NCI-H774 (cell line): ENCODE data around the gene TANK.

ENCODE experiments used
- DNase-seq: peaks from one replicate; lab custom pipeline; 2025; lab: John Stamatoyannopoulos, UW

Gene TANK

DNA sequence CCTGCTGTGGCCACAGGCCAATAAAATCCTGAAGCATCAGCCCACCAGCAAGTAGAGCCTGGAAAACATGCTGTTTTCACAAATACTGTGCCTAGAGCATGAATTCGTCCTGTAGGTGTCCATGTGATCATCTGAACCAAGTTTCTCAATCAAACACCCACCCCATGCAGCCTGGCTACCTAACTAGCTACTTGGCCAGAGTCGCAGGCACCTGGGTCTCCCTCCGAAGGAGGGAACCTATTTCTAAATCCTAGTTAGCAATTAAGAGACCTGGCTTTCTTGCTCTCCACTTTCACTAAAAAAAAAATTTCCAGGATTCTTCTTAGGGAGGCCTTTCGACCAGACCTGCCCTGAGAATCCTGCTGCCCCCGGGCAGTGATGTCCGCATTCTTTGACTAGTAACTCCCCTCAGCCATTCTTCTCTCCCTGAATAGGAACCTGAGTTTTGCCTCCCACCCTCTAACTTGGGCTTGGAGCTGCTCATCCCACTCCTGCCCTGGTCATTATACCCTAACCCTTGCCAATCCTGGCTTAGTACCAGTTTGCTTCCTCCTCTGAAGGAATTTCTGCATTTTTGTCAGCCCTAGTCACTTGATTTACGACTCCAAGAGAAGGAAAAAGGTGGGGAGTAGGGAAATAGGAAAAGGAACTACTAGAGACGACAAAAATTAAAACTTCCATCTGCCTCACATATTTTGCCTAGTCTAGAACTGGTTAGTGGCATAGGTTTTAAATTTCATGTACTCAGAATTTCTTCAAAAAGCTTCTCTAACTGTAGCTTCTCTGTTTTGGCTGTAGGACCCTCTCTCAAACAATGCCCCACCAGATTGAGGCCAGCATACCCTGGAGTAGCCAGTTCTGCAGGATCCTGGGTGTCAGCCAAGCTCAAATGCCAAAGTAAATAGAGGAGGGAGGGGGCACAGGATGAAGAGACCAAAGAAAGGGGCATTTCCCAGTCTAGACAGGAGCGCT, 25.4 kb upstream of the TANK start:
- peak; percentile 2 for DNase-seq

DNA sequence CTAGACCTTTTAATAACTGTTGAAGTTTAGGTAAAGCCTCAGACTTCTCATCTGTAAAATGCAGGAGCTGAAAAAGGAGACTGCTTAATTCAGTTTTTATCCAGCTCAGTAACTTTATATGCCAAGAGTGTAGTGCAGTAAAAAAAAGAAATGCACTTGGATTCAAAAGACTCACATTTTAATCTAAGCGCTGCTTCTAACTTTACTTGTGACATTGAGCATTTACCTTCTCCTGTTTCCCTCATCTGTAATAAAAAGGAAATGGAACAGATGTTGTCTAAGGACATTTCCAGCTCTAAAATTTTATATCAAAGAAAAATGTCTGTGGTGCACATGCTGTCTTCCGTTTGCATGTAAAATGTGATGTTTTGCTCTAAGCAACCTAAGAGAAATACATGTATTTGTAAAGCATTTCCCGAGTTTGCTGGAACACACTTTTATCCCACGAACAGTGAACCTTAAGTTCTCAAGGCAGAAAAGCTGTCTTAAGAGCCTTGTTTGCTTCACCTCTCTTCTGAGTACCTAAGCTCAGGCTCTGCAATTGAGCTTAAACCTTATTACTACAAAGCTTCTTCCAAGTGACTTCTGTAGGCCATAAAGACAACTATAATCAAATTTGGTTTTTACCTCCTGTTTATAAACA, 24.2 kb upstream of the TANK start:
- no peak for DNase-seq

DNA sequence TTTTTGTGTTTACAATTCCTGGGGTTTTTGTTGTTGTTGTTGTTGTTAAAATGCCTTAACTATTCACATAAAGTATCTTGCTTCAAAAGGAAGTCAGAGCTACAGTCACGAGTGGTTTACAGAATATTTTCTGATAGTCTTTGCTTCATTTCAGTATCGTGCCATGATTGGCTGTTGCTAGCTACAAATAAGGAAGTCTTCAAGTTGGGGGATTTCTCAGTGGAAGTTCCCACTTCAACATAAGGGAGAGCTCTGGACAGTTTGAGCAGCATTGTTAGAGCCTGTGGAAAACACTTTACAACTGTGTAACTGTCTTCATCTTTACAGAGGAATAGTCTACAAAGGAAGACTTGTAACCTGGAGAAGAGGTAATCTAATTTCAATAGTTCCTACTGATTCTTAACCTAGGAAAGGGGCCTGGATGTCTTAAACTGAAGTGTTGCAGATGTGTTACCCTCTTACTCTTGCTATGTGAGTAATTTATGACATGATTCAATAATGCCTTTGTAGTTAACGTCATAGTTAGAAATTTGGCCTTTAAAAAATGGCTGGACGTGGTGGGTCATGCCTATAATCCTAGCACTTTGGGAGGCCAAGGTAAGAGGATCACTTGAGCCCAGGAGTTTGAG, 23.4 kb upstream of the TANK start:
- no peak for DNase-seq

DNA sequence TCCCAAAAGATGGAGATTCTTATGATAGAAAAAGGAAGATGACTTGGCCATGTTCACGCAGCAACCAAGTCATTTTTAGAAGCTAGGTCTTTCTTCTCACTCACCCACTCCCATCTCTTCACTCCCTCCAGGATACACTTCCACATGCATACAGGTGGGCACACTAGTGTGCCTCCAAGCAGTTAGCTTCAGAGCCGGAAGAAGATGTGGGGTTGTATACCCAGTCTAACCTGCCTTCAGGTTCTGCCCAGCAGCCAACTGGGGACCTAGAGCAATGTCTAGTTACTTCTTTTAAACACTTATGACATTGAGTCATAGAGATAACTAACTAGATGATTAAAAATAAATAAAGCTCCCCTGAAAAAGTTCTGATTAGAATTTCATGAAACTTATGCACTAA, 21.8 kb upstream of the TANK start:
- DNase-seq: no peak

DNA sequence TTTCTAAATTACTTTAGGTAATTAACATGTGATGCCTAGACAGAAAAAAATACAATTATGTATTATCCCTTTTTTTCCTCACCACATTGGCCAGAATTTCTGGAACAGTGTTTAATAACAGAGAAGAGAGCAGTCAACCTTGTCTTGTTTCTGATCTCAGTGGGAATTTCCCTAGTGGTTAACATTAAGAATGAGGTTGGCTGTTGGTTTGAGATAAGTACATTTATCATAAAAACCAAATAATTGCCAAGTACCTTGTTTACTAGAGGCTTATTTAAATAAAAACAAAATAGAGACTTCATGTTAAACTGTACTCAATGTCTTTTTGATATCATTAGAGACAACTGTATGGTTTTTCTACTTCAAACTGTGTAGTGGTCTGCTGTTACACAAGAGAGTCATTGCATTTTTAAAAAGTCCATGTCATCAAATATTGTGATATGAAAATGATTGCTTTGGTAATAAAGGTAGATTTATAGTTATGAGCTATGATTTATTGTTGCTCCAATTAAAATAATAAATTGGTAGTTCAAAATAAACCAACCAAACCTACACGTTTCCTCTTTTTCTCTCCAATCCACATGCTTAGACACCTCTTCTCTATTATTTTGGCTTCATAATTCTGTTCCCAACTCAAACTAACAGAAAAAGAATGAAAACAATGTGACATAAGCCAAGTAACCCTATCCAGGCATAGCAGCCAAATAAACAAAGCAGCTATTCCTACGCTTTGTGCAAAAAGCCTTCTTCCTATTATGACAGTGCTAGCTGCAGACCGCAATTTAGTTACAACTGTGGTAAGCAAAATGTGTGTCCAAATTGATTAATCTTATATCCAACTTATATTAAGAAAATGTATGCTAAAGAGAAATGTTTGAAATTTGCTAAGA, 20.9 kb upstream of the TANK start:
- no peak for DNase-seq

DNA sequence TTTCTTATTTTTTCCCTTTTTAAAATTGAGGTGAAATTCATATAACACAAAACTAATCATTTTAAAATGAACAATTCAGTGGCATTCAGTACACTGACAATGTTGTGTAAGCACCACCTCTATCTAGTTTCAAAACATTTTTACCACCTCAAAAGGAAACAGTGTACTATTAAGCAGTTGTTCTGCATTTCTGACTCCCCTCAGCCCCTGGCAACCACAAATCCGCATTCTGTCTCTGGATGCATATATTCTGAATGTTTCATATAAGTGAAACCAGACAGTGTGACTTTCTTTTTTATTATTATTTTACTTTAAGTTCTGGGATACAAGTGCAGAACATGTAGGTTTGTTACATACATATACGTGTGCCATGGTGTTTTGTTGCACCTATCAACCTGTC, 19.2 kb upstream of the TANK start:
- DNase-seq: no peak

DNA sequence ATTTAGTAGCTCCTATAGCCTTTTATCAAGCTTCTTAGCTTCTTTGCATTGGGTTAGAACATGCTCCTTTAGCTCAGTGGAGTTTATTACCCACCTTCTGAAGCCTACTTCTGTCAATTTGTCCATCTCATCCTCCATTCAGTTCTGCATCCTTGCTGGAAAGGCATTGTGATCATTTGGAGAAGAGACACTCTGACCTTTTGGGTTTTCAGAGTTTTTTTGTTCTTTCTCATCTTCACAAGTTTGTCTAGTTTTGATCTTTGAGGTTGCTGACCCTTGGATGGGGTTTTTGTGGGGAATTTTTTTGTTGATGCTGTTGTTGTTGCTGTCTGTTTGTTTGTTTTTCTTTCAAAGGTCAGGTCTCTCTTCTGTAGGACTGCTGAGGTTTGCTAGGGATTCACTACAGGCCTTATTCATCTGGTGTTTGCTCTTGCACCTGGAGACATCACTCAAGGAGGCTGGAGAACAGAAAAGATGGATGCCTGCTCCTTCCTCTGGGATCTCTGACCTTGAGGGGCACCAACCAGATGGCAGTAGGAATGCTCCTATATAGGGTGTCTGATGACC, 13.9 kb upstream of the TANK start:
- DNase-seq: no peak

DNA sequence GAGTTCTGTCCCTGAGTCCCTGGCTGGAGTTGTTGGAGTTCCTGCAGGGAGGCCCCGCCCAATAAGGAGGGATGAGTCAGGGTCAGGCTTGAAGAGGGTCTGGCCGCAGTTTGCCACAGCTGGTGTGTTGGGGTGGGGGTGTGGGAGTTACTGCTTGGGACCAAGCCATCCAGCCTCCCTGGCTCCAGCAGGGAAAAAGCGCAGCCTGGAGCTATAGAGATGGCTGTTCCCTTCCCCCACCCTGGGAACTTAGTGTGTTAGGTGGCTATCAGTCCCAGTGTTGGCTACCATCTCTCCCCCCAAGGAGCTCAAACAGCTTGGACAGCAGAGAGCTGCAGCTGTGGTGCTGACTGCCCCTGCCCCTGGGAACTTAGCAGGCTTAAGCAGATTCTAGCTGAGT, 13.2 kb upstream of the TANK start:
- no peak for DNase-seq

DNA sequence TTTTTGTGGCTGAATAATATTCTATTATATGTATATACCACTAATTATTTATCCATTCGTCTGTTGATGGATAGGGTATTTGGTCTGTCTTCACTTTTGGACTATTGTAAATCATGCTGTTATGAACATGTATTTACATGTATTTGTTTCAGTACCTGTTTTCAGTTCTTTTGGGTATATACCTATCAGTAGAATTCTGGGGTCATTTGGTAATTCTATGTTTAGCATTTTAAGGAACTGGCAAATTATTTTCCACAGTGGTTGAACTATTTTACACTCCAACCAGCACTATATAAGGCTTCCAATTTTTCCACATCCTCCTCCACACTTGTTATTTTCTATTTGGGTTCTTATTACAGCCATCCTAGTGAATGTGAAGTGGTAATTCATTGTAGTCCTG, 12.4 kb upstream of the TANK start:
- DNase-seq: no peak

DNA sequence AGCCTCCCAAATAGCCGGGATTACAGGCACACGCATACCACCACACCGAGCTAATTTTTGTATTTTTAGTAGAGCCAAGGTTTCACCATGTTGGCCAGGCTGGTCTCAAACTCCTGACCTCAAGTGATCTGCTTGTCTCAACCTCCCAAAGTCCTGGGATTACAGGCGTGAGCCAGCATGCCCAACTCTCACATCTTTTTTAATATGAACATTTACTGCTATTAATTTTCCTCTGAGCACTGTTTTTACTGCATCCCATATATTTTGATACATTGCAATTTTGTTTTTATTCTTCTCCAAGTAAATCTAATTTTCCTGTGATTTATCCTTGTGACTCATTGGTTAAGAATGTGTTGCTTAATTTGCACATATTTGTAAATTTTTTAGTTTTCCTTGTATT, 9.5 kb upstream of the TANK start:
- DNase-seq: no peak

DNA sequence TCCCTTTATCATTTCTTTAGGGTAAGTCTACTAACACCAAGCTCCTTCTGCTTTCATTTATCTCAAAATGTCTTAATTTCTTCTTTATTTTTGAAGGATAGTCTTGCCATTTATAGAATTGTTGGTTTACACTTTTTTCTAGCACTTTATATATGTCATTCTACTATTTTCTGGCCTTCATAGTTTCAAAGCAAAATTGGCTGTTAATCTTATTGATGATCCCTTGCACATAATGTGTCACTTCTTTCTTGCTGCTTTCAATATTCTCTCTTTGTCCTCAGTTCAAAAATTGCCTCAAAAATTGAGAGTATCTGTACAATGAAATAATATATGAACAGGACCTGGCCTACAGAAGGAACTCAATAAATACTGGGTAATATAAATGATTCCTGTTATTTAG, 7.9 kb upstream of the TANK start:
- no peak for DNase-seq

DNA sequence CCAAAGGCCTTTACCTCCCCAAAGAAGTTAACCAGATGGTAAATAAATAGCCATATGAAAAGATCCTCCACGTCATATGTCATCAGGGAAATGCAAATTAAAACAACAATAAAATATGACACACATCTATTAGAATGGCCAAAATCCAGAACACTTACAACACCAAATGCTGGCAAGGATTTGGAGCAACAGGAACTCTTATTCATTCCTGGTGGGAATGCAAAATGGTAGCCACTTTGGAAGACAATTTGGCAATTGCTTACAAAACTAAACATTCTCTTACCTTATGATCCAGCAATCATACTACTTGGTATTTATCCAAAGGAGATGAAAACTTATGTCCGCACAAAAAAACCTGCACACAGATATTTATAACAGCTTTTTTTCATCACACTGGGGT, 1.3 kb upstream of the TANK start:
- no peak for DNase-seq

DNA sequence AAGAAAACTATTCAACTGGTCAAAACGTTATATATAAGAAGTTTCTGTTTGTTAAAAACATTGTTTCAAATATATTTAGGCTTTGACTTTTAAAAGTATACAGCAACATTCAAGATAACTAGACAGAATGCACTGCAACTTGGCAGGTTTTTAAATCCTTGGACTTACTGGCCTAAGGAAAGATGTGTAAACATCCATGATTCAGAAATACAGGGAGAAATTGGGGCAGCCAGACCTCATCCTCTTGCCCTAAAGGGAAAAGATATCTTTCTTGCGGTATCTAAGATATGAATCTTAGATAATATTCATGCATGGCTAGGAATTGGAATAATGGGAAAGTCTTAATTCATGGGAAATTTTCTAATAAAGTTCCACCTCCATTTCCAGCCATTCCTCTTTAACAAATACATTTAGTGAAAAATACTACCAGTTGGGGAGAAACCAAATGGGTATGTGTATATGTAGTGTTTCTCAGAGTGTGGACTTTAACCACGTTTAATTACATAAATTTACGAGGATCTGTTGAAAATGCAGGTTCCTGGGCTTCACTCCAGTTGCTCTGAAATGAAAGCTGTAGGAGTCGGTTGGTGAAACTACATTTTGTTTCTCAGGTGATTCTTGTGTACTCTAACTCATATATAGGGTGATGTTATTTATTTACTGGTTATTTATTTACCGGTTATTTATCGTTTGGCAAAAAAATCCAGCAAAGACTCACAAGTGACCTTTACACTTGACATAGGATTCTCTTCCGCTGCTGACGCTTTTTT, 587 bp upstream of the TANK start:
- no peak for DNase-seq

DNA sequence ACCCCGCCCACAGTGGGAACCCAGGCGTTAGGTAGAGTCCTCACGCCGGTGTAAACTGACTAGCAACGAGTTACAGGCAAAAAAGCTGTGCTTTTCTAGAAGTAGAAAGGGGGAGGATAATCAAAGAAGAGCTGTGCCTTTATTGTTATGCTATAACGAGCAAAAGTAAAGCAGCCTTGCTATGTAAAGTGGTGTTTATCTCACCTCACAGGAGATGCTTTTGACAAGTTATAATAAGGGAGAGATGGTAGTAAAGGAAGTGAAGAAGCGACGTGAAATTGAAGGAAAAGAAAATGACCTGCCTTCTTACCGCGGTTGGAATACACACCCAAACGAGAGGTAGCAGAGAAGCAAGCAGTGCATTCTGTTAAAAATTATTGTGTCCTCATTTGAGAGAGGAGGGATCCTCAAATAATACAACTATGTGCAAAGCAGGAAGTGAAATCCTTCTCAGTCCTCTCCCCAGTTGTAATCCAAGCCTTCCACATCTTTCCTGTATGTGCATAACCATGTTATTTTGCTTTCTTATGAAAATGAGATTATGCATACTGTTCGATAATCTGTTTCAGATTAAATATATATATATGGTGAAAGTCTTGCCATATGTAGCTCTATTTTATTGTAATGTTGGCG, 962 bp downstream of the TANK start:
- no peak for DNase-seq

DNA sequence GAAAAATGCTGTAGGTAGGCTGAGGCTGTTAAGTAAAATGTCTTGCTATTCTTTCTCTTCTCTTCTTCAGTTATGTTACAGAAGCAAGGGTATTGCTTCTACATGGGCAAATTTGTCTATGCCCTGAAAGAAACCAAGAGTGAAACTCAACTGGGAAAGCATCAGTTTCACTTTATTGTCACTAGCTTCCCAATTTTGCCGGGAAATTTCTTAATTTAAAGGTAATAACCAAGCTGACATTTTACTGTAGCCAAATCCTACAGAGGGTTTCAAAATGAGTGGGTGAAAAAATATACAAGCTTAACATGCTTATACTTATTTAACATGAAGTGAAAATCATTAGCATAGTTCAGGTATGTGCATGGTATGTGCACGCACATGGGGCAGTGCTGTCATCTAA, 3.2 kb downstream of the TANK start:
- DNase-seq: no peak

DNA sequence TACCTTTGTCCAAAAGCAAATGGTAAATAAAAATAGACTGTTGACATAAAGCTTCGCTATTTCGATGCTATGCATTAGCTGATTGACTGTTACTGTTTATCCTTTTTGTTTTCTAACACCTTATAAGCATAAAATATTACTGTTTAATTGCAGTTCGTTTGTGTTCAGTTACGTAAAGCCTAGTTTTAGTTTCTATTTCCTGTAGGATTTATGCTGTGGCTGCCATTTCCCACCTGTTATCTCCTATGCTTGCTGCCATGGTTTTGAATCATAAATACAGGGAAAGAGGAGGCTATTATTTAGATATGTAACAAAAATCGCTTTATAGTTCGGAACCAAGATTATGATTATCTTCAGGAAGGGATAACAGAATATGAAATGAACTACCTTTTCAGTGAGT, 3.9 kb downstream of the TANK start:
- no peak for DNase-seq

DNA sequence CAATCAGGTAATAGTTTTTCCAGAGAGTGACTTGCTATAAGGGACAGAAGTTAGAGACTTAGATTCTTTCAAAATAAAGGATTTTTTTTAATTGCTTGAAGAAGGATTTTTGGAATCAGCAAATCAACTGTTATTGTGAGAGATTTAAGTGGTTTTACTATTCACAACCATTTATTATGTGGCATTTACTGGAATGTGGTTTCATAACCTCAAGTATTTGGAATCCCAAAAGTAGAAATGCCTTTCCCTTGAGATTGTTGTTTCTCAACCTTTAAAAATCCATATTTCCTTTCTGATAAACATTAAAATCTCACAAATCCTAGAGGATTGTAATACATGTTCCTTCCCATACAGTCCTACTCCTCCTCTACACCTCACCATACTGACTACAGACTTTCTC, 5.0 kb downstream of the TANK start:
- no peak for DNase-seq

DNA sequence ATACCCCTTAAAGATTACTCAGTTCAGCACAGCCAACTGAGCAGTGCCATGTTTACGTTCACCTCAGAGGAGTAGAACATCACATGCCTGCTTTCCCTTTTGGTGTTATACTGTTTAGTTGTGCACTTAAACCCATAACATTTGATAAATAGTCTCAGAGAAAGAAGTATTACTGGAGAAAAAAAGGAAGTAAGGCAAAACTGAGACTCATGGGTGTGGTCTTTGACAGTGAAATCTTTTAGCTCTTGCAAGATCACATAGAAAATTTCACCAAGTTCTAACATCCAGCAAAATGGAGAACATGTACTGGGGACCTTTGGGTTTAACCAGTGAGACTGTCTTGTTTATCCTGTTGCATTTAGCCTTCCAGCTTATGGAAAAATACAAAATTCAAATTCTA, 5.6 kb downstream of the TANK start:
- DNase-seq: no peak

DNA sequence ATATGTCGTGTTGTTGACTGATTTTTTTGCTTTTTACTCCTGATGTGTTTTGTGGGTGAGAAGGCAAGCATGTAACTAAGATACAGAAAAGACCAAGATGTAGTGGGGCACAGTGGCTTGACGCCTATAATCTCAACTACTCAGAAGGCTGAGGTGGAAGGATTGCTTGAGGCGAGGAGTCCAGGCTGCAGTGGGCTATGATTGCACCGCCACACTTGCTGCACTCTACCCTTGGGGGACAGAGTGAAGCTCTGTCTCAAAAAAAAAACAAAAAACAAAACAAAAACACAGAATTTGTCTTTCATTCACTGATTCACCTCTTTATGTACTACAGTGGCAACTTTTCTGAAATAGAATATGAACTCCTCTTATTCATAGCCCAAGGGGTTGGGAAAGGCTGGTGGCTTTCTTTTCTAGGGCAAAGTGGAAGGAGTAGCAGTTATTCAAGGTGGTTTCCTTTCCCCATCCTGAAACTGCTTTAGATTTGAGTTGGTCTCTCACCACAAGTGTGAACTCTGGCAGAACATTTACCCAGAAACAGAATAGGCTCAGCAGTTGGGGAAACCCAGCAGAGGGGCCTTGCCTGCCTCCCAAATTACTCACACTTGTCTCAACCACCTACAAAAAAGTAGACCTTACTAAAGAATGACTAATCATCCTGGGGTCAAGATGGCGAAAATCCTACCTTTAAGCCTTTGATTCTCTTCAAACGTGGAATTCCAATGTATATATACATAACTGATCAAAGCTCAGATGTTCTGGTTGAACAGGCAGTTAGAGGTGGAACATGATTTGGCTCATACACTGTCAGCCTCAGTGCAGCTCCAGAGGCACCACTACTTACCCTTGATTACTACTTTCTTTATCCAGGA, 6.5 kb downstream of the TANK start:
- DNase-seq: no peak

DNA sequence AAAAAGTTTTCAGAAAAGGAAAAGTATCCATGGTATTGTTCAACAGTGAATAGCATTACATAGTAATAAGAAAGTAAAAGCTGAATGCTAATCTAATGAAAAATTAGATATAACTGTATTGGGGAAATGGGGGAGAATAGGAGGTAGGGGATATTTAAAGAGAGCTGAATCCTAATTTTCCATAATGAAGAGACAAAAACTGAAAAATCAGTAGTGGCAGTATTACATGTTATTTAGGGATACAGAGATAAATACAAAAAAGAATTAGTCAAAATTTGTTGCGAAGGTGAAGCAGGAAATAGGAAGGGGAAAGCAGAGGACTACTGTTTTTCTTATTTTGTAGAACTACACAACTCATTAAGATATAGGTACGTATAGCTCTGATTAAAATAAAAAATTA, 9.1 kb downstream of the TANK start:
- DNase-seq: no peak
